PC-9 (cell line): Measurements from ENCODE around the gene PTPN14.

Experiments used
- EZH2 ChIP-seq: fragments of 200-600 bp; sonication (generic); IDR thresholded peaks from 2 replicates; pipeline ENCODE4 v1.8.0; 2017; ENCODE audit warnings: antibody characterized with exemption, low read depth
- TF ChIP-seq, protein P1 (sequence below): fragments of 200-600 bp; sonication (generic); conservative IDR thresholded peaks from 2 replicates; pipeline ENCODE4 v1.6.1; 2017; ENCODE audit warnings: mixed run types, antibody characterized with exemption, mild to moderate bottlenecking, moderate library complexity

GRCh38 chr1:214314178-214314843, 237.1 kb downstream of the PTPN14 start:
- TF ChIP-seq, protein P1, sequence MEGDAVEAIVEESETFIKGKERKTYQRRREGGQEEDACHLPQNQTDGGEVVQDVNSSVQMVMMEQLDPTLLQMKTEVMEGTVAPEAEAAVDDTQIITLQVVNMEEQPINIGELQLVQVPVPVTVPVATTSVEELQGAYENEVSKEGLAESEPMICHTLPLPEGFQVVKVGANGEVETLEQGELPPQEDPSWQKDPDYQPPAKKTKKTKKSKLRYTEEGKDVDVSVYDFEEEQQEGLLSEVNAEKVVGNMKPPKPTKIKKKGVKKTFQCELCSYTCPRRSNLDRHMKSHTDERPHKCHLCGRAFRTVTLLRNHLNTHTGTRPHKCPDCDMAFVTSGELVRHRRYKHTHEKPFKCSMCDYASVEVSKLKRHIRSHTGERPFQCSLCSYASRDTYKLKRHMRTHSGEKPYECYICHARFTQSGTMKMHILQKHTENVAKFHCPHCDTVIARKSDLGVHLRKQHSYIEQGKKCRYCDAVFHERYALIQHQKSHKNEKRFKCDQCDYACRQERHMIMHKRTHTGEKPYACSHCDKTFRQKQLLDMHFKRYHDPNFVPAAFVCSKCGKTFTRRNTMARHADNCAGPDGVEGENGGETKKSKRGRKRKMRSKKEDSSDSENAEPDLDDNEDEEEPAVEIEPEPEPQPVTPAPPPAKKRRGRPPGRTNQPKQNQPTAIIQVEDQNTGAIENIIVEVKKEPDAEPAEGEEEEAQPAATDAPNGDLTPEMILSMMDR = no peak
- TF ChIP-seq EZH2 = no peak
